NOMO-1 treated with DMSO at 0.1 percent for 48 hours (cell line): ENCODE data around the gene RBM6.

Source experiments
- DNase-seq: peaks from one replicate; lab custom pipeline; 2025; ENCODE audit not compliant: unreplicated experiment; lab: John Stamatoyannopoulos, UW

Gene RBM6

DNA sequence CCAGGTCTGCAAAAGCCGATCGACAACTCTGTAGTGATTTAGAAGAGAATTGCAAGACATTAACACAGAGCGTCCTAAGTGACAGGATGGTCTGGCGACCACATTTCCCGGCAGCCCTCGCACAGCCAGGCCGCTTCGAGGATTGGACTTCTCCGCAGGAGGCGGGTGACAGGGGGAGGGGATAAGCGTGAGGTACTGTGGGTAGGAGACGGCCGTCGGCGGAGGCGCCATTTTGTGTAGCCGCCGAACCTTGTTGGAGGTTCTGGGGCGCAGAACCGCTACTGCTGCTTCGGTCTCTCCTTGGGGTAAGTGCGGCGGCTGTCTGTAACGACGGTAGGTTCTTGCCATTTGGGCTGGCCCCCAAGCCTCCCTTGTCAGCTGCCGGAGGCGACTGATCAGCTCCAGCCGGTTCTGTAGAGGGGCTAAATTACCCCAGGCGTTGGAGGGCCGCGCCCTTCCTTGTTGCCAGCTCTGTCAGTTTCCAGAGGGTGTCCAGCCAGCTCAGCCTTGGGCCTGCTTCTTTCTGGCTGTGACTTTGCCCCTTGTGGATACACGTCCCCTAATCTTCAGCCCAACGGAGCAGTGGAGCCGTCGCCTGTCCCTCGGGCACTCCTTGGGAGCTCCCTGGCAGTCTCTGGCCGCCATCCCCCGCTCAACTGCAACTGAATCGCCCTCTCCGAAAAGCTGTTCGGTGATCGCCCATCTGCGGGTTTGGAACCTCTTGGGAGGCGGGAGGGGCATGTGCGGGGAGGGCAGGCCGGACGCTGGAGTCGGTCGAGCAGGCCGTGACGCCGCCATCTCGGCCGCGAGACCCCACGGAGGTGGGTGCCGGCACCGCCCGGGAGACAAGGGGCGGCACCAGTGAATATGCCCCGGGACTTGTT is 149.0 kb downstream of the RBM6 start, which contains the start of gene RBM5:
Gene RBM5 (plus strand): TSS at position 195 of the 884 bp plus-strand sequence. CDS start 1,516 bp downstream, outside the sequence.
- DNase-seq: peak; percentile 93

DNA sequence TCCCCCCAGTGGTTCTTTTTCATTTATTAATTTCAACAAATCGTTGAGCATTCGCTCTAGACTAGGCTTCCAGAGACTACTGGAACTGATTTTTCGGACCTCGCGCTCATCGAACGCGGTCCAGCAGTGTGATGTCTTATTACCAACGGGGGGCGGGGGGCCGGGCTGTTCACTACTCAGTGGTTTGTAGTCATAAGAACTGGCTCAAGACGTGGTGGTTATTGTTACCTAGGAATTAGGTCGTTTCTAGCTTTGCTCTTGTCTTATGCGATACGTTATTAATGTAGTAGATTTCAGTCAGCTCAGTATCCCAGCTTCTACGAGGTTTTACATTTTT is 149.6 kb downstream of the RBM6 start:
- DNase-seq: no peak

DNA sequence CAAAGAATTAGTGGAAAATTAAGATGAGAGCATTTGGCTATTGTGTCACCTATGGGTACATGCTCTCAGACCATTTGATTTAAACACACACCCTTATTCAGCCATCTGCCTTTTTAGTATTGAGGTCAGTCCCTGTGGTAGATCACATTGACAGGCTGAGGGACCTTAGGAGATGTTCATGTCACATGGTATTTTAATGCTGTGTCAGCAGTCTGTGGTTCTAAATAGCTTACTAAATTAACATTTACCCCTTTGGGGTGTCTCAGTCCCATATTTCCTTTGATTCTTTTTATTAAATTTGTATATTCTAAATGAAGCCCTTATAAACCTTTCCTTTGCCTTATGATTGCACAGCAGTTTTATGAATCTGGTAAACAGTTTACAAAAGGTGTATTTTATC is 151.0 kb downstream of the RBM6 start:
- no peak for DNase-seq

DNA sequence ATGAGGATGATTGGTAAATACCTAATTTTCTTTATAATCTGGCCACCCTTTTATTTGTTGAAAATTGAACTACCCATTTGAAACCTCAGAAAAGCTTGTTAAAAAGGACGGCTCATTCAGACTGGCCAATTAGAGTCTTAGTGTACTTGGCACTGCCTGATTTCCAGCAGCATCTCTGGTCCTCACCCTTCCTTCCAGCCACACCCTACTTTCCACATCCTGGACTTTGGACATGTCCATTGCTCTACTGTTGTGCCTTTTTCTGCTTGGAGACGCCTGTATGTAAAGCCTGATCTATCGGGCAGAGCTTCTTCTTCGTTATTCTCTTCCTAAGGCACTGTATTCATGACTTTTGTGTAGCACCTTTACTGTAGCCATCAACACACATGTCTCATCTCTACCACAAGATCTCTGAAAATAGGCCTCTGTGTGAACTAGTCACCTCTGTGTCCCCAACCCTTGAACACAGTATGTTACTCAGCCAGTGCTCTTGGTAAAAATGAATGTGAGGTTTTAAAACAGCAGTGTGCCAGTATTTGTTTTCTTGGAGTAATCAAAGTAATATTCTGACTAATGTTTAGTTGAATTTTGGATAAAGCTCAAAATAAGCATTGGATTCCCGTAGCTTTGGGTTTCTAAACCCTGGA is 155.5 kb downstream of the RBM6 start:
- DNase-seq: no peak

DNA sequence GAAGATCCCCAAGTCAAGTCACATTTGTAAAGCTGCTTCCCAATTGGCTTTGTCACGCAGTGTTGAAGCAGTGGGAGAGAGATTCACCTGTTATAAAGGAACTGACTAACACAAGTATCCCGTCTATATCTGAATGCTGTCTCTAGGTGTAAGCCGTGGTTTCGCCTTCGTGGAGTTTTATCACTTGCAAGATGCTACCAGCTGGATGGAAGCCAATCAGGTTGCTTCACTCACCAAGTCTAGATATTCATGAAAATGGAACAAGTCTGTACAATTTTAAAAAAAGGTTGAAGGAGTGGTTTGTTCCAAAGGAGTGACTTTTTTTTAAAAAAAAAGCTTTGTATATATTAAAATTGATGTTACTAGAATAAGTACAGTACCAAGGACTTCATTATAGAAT is 160.4 kb downstream of the RBM6 start:
- no peak for DNase-seq

DNA sequence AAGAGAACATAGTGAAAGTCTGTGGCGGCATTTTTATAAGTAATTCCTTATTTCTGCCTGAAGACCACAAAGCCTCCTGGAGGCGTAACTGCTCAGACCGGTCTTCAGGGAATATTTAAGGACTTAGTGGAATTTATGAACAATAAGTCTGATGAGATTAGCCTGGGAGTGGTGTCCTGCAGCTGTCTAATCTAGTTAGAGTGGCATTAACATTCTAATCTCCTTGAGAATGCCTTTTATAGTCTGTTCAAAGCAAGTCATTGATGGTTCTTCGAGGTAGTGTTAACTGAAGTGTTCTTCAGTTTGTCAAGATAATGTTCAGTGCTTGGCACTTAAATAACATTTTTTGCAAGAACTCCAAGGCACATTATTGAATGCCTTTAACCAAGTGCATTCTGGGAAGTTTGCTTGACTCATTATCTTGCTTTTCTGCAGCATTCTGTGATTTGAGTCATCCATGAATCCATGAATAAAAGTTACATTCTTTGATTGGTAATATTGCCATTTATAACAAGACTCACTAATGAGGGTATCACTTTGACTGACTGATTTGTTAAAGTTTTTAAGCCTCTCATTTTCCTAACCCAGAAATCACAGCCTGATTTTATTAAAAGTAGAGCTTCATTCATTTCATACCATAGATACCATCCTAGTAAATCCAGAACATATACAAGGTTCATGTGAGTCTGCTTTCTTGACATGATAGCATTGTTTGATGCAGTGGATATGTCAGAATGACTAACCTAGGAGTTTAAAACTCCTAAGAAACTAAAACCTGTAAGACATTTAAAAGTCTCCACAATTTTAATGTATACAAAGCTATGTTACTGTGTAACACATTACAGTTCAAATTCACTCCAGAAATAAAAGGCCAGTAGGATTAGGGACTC is 161.3 kb downstream of the RBM6 start:
- no peak for DNase-seq

DNA sequence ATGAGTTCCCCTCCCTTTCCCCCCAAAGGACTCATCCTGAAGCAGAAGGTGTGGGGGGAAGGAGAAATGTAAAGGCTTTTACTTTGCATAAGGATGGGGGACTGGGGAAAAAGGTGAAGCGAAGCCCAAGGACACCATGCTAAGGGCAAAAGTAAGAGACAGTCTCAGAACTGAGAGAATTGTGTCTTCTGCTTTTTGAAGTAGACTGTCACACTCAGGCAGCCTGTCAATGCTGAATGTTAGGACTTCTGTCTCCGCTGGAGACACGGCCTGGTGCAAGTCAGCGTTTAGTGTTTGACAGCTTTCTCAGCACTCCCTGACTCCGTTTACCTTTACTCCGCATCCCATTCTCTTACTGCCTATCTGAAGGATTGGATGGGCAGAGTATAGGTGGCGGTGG is 162.6 kb downstream of the RBM6 start:
- no peak for DNase-seq

DNA sequence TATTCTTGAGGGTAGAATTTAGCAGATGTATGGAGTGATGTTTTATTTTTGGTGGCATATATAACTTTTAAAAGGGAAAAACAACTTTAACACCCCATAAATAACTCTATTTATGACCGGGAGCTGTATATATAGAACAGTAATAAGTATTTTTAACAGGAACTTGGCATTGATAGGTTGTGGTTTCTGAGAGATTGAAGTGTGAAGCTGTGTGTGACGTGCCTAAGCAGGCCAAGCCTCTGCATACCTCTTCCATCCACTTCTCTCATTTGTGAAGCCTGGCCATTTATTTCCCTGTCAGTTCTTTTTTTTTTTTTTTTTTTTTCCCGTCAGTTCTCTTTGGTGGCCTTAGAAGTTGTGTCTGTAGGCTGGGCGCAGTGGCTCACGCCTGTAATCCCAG is 171.8 kb downstream of the RBM6 start:
- DNase-seq: no peak

DNA sequence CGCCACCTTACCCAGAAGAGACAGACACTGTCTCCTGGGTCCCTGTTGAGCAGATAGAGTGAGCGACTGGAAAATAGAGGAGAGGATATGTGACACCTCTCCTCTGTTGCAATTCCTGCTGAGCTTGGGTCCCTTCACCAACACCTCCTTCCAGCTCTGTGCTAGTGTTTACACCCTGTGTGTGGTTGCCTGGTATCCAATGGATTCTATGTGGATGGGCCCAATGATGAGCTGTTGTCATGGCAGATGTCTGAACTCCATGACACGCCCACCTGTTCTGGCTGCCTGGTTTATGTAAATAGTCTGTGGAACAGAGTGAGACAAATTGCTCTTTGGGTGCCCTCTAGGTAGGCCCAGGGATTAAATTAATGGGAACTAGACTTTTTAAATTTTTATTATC is 172.5 kb downstream of the RBM6 start:
- DNase-seq: no peak

DNA sequence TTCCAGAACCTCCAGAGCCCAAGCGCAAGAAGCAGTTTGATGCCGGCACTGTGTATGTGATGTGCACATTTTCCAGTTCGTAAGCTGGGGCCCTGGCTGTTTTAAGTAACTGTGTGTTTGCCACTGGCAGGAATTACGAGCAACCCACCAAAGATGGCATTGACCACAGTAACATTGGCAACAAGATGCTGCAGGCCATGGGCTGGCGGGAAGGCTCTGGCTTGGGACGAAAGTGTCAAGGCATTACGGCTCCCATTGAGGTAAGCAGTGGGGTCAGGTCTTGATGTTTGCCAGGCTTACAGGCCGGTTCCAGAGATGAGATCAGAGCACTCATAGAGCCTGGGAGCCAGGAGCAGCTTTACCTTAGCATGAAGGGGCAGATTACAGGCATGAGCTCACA is 177.2 kb downstream of the RBM6 start:
- DNase-seq: no peak

DNA sequence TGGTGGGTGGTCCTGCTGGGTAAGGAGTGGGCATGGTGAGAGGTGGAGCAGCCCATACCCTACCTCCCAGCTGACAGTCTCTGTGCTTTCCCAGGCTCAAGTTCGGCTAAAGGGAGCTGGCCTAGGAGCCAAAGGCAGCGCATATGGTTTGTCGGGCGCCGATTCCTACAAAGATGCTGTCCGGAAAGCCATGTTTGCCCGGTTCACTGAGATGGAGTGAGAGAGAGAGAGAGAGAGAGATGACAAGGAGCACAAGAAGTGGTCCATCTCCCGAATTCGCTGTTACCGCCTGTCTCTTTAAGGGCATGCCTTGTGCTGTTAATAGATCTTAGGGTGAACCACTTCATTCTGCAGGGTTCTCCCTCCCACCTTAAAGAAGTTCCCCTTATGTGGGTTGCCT is 178.3 kb downstream of the RBM6 start:
- DNase-seq: no peak

DNA sequence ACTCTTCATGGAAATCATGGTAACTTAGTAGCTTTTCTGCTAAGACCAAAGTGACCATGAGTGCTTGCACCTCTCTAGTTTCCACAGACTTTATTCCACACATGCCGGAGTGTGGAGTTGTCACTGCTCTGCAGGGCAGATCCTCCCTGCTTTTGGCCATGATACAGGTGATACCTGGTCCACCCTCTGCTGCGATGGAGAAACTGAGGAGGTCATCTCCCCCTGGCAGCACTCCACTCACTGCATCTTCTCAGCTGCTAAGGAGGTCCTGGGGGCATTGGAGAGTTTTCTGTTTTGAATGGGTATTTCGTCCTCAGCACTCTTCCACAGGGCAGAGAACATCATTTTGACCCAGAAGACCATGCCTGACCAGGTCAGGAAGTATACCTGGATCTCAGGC is 179.8 kb downstream of the RBM6 start:
- DNase-seq: no peak

DNA sequence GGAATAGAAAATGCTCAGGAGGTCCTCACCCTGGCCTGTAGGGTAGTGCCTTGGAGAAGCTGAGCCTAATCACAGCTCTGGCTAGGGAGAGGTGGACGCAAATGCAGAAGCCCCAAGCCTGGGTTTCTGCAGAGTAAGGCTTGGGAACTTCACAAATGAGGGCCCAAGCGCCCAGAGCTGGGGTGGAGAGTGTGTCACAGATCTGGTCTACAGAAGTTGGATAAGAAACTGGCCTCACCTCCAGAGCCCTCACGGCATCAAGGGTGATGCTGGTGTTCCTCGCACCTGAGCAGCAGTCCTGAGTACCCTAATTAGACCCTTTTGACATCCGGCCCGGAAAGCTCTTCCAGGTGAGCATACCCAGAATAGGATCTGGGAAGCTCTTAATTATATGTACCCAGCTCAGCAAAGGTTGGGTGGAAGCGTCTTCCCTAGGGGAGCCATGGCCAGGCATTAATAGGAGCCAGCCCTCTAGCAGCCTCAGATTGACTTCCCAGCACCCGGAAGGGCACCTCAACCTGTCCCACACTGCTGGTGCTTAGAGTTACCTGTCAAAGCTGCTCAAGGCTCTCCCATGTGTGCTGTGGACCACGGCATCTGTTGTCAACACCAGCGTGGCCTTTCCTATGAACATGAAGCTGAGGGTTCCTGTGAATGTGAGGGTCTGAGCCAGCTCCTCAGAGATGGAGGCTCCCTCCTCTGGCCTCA is 180.6 kb downstream of the RBM6 start:
- DNase-seq: no peak

DNA sequence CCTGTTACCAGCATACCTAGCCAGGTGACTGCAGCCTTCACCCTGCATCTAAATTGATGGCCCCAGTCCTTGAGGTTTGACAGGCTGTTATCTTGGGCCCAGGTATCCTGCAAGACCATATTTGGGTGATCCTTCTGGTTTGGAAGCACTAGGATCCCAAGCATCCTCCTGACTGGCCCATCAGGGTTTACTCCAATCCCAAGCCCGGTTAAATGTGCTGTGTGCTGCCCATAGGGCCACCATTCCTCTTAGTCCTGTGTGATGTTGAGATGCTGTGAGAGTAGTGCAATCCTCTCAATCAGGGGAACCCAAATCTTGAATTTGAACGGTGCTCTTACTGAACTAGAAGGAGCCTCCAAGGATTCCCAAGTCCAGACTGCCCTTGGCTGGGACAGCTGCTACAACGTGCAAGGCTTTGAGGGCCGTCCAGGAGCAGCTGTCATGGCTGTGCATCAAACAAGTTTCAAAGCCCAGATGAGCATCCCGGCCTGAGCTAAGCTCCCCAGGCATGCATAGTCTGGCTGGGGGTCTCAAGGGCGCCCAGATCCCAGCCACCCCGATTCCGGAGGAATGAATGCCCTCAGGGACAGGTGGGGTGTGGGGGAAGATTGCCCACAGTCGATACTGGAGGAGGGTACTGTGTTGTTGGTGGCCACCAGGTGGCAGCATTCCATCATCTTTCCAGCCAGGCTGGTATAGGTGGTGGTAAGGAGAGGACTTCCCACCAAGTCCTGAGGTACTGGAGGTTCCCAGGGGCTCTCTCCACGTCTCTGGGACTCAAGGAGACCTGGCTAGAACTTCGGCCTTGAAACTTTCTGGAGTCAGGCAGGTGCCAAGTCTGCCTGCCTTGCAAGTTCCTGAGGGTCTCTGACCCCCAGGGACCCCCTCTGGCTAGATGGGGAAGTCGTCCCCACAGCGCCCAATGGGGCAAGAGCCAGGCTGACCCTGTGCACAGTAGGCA is 181.4 kb downstream of the RBM6 start:
- DNase-seq: peak; percentile 29

DNA sequence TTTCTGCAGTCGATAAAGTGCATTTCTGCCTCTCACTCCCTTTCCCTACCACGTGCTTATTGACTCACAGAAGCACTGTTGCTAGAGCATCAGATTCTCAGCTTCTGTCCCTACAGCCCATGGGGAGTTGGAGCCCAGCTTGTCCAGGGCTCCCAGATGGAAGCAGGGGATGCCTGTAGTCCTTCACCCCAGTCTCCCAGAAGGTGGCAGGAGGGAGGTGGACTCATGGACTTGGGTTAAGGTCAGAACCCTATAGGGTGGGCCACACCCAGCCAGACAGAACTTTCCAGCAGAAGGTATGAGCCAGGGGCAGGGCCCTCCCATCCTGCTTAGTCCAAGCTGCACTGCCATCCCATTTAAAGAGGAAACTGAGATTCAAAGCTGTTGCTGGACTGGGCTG is 182.1 kb downstream of the RBM6 start:
- DNase-seq: no peak

DNA sequence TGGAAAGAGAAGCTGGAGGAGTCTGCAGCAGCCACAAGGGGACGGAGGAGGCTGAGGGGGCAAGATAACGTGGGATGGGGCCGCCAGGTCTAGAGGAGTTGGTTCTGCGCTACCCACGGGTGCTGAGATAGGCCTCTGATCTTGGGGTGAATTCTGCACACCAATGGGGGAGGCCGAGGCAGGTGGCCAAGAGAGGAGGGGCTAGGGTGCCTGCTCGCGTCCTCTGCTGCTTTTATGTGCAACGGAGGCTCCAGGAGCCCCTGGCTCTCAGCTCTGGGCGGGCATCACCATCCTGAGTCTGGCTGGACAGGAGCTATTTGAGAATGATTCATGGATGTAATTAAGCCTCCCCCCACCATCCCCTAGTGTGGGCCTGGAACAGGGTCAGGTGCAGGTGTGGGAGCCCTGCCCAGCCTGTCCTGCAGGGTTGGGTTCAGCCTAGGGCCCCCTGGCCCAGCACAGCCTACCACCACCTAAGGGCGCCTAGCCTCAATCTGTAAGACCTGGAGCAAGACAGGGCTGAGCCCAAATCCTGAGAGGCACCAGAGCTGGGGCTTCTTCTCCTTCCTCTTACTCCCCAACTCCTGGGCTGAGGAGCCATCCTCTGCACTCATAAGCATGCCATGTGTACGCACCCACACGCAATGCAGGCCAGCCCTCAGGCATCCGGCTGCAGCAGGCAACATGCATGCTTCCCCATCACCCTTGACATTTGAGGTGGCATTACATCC is 182.9 kb downstream of the RBM6 start:
- no peak for DNase-seq

DNA sequence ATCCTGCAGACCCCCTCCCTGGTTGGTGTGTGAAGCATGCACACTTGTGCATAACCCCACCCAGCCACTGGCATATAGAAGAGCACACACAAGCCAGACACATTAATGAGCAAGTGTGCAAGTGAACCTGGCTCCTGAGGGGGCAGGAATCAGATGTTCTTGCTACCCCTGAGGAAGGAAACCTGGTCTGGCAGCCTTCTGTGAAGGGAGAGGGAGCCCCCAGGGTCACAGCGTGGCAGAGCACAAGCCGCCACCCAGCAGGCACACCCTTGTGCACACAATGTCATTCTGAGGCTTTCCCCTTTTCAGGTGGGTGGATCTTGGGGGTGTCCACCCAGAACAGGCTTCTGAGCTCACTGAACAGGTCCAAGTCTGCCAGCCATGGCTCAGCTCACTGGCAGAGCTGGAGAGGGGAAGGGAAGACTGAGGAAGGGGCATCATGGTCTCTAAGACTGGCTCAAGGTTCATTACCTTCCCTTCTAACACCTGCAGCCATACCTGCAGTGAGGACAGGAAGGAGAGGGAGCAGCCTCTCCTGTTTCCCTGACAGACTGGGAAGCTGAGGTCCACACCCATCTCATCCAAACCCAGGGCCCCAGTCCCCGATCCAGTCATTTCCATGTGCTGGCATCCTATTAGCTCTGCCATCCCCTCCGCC is 183.6 kb downstream of the RBM6 start:
- DNase-seq: no peak

DNA sequence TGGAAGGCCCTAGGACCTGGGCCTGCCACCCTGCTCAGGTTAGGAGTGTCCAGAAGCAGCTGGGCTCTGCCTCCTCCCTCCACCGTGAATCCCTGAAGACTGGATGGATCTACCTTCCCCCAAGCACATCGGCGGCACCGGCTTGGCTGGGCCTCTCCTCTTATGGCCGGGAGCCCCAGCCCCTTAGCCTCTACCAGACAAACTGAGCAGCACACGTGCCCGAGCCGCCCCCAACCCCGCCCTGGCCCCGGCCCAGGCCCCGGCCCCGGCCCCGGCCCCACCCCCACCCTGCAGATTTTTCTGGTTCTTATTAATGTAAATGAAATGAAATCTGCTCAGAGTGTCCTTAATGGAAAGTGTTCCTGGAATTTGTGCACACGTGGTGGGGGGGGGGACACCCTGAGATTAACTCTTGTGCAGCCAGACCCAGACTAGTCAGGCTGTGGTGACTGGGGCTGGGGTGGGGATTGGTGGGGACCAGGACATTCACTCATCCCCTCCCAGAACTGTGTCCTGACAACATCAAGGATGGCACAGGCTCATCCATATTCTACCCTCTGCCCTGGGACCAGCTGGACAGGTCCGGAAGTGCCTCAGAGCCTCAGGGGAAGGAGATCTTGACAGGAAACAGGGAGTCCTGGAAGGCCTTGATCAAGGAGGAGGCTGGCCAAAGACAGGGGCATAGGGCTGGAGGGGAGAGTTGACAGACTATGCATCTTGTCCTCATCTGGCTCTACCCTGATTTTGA is 184.3 kb downstream of the RBM6 start:
- no peak for DNase-seq
